ENCODE data around the gene IGF2BP1.

DNA sequence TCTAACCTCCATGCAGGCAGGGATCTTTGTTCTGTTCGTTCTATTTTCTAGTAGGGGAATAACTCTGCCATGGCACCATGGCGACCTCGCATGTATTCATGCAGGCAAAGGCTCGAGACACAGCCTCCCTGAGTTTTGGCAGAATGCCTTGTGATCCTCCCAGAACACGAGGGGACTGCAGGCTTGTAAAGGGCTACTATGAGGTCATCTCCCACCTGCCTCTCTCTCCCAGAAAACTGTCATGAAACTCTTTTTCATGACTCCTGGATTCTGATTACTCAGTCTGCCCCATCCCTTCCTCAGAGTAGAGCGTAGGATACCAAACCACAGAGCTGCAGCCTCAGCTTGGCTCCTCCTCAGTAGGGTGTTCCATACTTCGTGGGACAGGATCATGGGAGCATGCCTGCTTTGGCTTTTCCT lies 64.3 kb downstream of the IGF2BP1 start:
- TF ChIP-seq, protein P1, sequence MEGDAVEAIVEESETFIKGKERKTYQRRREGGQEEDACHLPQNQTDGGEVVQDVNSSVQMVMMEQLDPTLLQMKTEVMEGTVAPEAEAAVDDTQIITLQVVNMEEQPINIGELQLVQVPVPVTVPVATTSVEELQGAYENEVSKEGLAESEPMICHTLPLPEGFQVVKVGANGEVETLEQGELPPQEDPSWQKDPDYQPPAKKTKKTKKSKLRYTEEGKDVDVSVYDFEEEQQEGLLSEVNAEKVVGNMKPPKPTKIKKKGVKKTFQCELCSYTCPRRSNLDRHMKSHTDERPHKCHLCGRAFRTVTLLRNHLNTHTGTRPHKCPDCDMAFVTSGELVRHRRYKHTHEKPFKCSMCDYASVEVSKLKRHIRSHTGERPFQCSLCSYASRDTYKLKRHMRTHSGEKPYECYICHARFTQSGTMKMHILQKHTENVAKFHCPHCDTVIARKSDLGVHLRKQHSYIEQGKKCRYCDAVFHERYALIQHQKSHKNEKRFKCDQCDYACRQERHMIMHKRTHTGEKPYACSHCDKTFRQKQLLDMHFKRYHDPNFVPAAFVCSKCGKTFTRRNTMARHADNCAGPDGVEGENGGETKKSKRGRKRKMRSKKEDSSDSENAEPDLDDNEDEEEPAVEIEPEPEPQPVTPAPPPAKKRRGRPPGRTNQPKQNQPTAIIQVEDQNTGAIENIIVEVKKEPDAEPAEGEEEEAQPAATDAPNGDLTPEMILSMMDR (IDR thresholded peaks at IDR 0.05) = no peak
- TF ChIP-seq POLR2A (IDR thresholded peaks at IDR 0.05) = no peak

All from adrenal gland (tissue), 5 donors.